ENCODE data around the gene GDPGP1.

DNA sequence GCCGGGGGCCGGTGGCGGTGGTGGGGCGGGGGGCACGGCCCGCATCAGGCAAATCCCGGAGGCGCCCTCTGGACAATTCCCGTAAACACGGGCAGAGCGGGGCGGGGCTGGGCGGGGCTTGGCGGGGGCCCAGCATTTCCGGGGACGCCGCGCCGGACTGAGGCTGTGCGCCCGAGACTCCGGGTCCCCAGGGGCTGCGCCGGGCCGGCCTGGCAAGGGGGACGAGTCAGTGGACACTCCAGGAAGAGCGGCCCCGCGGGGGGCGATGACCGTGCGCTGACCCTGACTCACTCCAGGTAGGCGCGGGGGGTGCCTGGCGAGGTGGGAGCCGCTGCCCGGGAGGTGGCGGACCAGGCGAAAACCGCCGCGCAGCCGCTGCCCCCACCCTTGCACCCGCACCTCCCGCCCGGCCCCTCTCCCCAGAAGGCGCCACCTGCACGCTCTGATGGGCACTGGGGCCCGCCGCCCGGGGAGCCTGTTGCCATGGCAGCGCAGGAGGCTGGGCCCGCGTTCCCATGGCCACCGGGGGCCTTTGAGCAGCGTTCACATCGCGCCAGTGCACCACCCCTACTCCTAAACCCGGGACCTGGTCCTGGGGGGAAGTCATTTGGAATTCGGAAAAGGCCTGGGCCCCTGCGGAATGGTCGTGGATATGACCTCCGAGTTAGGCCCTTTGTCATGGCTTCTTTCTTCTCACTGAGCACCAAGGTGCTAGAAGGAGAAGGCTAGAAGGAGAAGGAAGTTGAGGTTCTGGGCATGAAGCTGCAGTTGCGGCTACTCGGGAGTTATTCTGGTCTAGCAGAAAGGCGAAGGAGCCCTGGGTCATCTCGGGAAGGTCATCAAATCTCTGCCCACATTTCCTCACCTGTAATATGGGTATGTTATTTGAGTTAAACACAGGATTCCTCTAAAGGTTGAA lies 49.0 kb upstream of the GDPGP1 start:
- TF ChIP-seq EZH2 (IDR thresholded peaks at IDR 0.05) (no peak), POLR2AphosphoS5 (IDR thresholded peaks at IDR 0.05; ENCODE audit: borderline replicate concordance, low read depth, low read length) (no peak), FOXP2 (optimal IDR thresholded peaks at IDR 0.05; ENCODE audit: control extremely low read depth, extremely low read length, insufficient read depth) (no peak)
